GOT3 (cell line): ENCODE measurements around the gene SAMD7.

ENCODE experiments used
- DNase-seq: peaks from one replicate; lab custom pipeline; 2025; ENCODE audit warnings: mixed read lengths; lab: John Stamatoyannopoulos, UW

The SAMD7 gene

GRCh38 chr3:169911272-169911671 lies at the start of gene SAMD7:
TSS of gene SAMD7 (plus strand) at chr3:169911572. CDS start at chr3:169919499, 7,927 bp downstream.
- no peak for DNase-seq

GRCh38 chr3:169861871-169862270 lies 49.5 kb upstream of the SAMD7 start:
- no peak for DNase-seq

- DNase-seq: no peak
Measured at GRCh38 chr3:169863458-169863899, 47.9 kb upstream of the SAMD7 start.

- DNase-seq: no peak
Measured at GRCh38 chr3:169864270-169864669, 47.1 kb upstream of the SAMD7 start.

GRCh38 chr3:169865176-169865767 lies 46.1 kb upstream of the SAMD7 start:
- DNase-seq: no peak

GRCh38 chr3:169867584-169868210 lies 43.7 kb upstream of the SAMD7 start:
- no peak for DNase-seq

- no peak for DNase-seq
Measured at GRCh38 chr3:169868369-169868768, 43.0 kb upstream of the SAMD7 start.

- no peak for DNase-seq
Measured at GRCh38 chr3:169869484-169870220, 41.7 kb upstream of the SAMD7 start, which contains the start of gene LRRC31. TSS of gene LRRC31 (minus strand) at chr3:169869935. CDS start at chr3:169869807, 128 bp downstream.

GRCh38 chr3:169871129-169871886 lies 40.1 kb upstream of the SAMD7 start:
- no peak for DNase-seq

- no peak for DNase-seq
Measured at GRCh38 chr3:169879013-169879557, 32.3 kb upstream of the SAMD7 start.

GRCh38 chr3:169879845-169880575 lies 31.4 kb upstream of the SAMD7 start:
- no peak for DNase-seq

- no peak for DNase-seq
Measured at GRCh38 chr3:169880576-169881250, 30.7 kb upstream of the SAMD7 start.

GRCh38 chr3:169886671-169887070 lies 24.7 kb upstream of the SAMD7 start:
- peak; percentile 30 for DNase-seq

GRCh38 chr3:169891886-169892285 lies 19.5 kb upstream of the SAMD7 start:
- DNase-seq: no peak

GRCh38 chr3:169894110-169894509 lies 17.3 kb upstream of the SAMD7 start:
- no peak for DNase-seq

- no peak for DNase-seq
Measured at GRCh38 chr3:169895072-169895471, 16.3 kb upstream of the SAMD7 start.

GRCh38 chr3:169897284-169897683 lies 14.1 kb upstream of the SAMD7 start:
- DNase-seq: no peak

GRCh38 chr3:169901453-169901852 lies 9.9 kb upstream of the SAMD7 start:
- no peak for DNase-seq

- DNase-seq: no peak
Measured at GRCh38 chr3:169905404-169905803, 6.0 kb upstream of the SAMD7 start.

GRCh38 chr3:169907476-169907875 lies 3.9 kb upstream of the SAMD7 start:
- DNase-seq: no peak

GRCh38 chr3:169907944-169908343 lies 3.4 kb upstream of the SAMD7 start:
- no peak for DNase-seq
